NCI-H1694 (cell line): ENCODE measurements around the gene COG5.

ENCODE experiments used
- DNase-seq: peaks from one replicate; lab custom pipeline; 2025; lab: John Stamatoyannopoulos, UW

COG5 gene

DNA sequence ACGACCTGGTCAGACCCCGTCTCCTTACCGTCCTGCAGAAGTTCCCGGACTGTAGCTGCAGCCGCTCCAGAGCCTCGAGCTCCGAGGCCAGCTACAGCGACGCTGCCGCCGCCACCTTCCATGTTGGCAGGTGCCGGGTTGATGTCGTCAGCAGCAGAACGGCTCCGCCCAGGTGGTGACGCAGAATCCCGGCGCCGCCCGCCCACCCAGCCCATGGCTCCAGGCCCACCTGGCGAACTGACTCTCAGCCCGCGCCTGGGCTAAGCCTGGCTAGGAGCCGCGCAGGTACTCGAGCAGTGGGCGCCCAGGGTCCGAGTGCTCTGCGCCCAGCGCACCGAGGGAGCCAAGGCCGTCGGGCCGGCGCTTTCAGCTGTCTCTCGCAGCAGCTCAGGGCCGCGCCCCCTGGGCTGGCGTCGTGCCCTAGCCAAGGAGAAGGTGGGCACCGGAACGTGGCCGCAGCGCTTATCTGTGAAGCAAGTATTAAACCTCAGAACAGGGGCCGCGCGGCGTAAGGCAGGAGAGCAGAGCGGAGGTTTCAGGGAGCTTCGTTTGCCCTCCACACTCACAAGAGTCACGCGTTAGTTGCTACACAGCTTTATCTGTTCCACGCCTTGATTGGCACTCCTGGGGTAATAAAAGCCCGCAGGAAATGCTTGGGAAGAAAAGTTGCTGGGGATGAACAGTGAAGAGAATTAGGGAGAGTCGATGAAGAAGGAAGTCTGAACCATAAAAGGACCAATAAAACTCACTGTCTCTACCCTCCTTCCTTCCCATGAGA is at the start of gene COG5, which contains the start of gene DUS4L:
COG5 (minus strand) TSS at position 146 of the 778 bp plus-strand sequence; CDS start at position 122, 24 bp downstream.
DUS4L (plus strand) TSS at position 197 of the 778 bp plus-strand sequence. CDS start 3,100 bp downstream, outside the sequence.
- peak; percentile 55 for DNase-seq

GRCh38 chr7:107613439-107613838 is 49.7 kb upstream of the COG5 start:
- no peak for DNase-seq

DNA sequence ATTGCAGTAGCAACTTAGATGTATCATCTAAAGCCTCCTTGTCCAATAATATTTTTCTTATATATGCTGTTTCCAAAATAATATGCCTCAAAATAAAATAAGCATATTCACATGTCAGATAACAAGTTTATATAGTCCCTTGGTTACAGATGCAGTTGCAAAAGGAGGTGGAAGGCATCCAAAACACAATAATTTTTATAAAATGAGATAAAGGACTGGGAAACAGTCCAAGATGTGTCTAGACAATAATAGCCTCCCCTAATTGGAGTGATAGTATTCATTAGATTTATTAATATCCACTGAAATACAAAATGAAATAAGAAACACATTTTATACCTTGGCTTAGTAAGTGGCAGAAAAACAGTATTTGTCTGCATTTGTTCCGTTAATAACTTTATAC is 46.6 kb upstream of the COG5 start:
- DNase-seq: no peak

DNA sequence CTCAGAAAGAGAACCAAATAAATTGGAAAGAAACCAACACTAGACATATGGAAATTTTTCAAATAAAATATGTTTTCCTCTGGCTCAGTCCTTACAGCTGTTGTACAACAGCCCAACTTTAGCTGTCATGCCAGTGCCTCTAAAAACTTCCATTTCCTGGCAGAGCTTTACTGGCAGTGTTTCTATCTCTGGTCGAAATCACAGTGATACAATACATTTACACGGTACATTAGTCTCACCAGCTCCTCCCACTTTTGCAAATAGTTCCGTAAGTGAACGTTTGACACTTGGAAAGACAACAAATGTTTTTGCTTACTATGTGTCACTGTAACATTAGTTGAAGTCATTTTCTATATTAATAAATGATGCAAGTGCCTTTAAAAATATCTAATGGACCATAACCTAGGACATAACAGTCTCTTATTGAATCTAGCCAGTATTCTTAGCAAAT is 46.1 kb upstream of the COG5 start:
- peak; percentile 49 for DNase-seq

DNA sequence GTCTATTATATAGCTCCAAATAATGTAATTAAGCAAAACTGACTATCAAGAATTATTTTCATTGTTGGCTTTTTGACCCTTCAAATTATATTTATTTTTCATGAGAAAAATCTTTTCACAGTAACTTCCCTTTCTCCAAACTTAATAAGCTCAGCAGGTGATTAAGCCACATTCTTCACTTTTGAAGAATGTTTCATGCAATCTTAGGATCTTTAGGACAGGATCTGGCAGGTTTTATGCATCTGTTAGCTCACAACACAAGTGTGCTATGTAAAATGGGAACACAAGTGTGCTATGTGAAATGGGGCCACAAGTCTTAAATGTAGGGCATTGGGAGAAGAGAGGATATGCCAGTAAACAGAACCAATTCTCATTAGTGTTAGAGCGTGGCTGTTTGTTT is 42.6 kb upstream of the COG5 start:
- DNase-seq: no peak

GRCh38 chr7:107605218-107605815 is 41.6 kb upstream of the COG5 start:
- no peak for DNase-seq

DNA sequence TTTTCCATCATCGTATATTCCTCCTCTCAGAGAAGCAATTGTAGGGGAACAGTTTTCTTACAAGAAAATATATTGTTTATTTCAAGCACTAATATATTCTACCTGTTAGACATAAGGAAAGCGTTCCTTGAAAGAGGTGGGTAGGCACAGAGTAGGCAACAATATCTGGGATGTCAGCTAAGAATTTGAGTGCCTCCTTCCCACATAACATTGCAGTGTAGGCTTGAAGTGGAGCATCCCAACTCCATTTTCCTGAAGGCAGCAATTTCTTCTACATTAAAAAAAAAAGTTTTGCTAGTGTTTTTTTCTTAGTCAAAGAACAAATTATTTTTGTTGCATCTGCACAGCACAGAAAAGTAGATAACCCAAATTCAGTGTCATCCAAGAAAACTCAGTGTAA is 37.1 kb upstream of the COG5 start:
- DNase-seq: no peak

DNA sequence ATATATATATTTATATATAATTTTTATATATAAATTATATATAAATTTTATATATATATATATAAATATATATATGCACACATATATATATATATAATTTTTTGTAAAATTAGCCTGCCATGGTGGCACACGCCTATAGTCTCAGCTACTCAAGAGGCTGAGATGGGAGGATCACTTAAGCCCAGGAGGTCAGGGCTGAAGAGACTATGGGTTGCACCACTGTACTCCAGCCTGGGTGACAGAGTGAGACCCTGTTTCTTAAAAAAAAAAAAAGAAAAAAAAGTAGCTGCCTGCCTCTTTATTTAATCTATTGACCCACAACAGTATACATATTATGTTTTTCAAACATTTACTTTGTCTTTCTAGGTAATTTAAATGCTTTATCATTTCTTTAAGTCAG is 35.5 kb upstream of the COG5 start:
- no peak for DNase-seq

- no peak for DNase-seq
Measured at GRCh38 chr7:107597953-107598352, 34.2 kb upstream of the COG5 start.

- DNase-seq: no peak
Measured at GRCh38 chr7:107597582-107597916, 33.8 kb upstream of the COG5 start.

DNA sequence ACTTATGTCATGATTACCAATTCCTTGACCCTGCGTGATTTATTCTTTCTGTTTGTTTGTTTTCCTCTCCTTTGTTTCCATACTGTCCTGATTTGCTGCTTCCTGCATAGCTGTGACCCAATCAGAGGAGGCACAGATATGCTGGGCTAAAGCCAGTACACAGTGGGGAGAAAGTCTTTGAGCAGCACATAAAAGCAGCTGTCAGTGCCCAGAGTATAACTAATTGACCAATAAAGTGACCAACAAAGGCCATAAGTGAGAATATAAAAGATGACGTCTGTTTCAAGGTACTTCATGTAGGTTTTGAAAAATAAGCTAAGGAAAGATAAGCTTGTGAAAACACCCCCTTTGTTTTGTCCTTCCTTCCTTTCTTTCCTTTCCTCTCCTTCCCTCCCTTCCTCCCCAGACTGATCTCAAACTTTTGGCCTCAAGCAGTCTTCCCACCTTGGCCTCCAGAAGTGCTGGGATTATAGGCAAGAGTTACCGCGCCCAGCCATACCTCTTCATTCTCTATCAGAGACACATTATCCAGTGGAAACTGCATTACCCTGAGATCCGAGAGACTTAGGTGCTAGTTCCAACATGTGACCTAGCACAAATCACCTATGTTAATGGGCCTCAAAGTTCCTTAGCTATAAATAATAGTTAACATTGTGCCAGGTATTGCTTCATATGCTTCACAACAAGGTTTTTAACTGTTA is 33.3 kb upstream of the COG5 start:
- DNase-seq: no peak

GRCh38 chr7:107594961-107595737 is 31.4 kb upstream of the COG5 start:
- DNase-seq: no peak

DNA sequence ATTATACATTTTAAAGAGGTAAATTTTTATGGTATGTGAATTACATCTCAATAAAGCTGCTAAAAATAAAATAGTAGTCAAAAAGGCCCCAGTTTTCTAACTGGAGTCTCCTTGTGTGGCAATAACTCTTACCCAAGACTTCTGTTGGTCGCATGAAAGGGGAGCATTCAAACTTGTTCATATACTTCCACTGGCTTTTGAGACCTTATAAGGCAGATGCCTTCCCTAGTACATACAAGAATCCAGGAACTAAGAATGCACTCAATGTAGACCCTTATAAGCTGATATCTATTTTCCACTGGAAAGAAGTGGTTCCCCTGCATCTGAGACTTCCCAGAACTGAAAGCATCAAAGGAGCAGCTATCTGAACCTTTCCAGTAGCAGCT is 29.3 kb upstream of the COG5 start:
- DNase-seq: no peak

DNA sequence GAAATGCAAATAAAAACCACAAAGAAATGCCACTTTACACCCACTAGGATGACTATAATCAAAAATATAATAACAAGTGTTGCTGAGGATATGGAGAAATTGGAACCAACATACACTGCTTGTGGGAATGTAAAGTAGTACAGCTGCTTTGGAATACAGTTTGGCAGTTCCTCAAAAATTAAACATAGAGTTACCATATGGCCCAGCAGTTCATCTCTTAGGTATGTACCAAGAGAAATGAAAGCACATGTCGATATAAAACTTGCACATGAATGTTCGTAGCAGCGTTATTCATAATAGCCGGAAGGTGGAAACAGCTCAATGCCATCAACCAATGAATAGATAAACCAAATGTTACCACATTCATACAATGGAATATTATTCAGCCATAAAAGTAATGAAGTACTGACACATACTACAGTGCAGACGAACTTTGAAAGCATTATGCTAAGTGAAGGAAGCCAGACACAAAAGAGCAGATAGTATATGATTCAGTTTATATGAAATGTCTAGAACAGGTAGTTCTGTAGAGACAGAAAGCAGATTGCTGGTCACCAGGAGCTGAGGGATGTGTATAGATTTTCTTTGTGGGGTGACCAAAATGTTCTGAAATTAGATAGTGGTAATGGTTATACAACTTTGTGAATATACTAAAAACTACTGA is 28.8 kb upstream of the COG5 start:
- peak; percentile 83 for DNase-seq

GRCh38 chr7:107591421-107591820 is 27.7 kb upstream of the COG5 start:
- no peak for DNase-seq

GRCh38 chr7:107588529-107589130 is 24.9 kb upstream of the COG5 start:
- no peak for DNase-seq

GRCh38 chr7:107584716-107585115 is 21.0 kb upstream of the COG5 start:
- DNase-seq: no peak

- DNase-seq: no peak
Measured at GRCh38 chr7:107582875-107583274, 19.2 kb upstream of the COG5 start.

GRCh38 chr7:107581387-107582013 is 17.8 kb upstream of the COG5 start:
- no peak for DNase-seq

- no peak for DNase-seq
Measured at GRCh38 chr7:107580716-107581383, 17.1 kb upstream of the COG5 start.
